GM12872 (cell line): ENCODE results near the gene DNAH10.

ENCODE experiments used
- CTCF ChIP-seq: IDR thresholded peaks from 3 replicates; pipeline ENCODE4 v1.5.1; 2011; ENCODE audit warnings: low read depth, mild to moderate bottlenecking, low read length, moderate library complexity; ENCODE audit not compliant: insufficient read depth

The DNAH10 gene

GRCh38 chr12:123944696-123945095 lies 182.6 kb downstream of the DNAH10 start:
- TF ChIP-seq CTCF: no peak

- TF ChIP-seq CTCF: no peak
Measured at GRCh38 chr12:123945287-123946151, 183.4 kb downstream of the DNAH10 start.

DNA sequence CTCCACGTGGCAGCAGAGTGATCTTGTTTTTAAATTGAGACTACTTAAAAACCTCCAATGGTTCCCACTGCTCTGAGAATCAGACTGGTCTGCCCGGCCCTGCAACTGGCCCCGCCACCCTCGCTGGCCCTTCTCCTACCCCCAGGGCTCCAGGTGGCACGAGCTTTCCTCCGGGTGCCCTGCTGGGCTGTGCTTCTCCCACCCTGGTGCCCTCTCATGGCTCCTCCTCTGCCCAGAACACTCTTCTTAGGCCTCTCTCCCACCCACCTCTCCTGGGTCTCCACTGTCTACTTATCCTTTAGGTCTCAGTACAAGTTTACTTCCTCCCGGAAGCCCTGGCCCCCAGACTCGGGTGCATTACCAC lies 184.0 kb downstream of the DNAH10 start:
- no peak for TF ChIP-seq CTCF

- no peak for TF ChIP-seq CTCF
Measured at GRCh38 chr12:123948401-123948795, 186.3 kb downstream of the DNAH10 start.

DNA sequence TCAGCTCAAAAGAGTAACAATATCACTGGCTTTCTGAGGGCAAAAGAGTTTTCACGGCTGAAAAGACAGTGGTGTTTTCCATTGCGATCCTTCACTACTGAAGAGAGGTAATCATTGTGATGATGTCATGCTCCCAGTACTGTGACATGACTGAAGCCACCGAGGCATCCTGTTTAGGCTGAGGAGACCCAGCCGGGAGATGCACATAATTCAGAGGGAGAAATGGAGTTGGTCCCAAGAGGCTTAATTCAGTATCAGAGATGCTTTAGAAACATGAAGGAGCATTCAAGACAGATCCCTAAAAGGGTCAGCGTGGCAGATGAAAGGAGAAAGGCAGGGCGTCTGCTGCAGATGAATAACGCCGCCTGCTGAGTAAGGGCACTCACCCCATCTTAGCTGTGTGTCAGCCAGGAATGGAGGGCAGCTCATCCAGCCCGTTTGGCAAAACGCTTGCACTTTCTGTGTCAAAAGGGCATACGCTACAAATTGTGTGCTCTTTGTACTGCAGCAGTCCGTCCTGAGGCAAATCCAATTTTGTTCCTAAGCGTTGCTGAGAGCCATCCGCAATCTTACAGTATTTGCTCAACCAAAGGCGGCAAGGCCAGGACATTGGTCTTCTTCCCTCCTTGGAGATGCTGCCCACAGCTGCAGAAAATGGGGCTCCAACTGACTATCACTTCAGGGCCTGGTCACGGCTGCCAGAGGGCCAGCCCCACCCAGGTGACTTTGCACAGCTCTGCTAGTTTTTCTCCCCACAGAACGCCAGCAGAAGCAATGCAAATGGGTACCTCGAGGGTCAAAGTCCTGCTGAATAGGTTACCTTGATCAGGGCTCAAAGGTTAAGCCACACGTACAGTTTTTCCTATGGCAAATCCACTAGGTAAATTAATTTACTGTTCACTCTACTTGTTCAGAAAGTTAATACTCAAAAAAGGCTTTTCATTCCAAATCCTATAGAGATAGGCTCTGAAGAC lies 187.0 kb downstream of the DNAH10 start:
- no peak for TF ChIP-seq CTCF

GRCh38 chr12:123949770-123950165 lies 187.7 kb downstream of the DNAH10 start:
- TF ChIP-seq CTCF: no peak
